Thoracic aorta (tissue), 2 donors: ENCODE results near the gene SORBS1. TPM values are rescaled to one million over a fixed set of nuclear protein-coding genes. Genes with fewer than 3 reads are reported as not detected.

Experiments
- ATAC-seq: fragments of 150-250 bp; one replicate; pipeline ENCODE4 v1.8.0; 2017; ENCODE audit warnings: low read depth; ENCODE audit not compliant: insufficient number of reproducible peaks, low FRiP score
- DNase-seq: peaks from one replicate; pipeline ENCODE4 v3.0.0-alpha.2; 2020; ENCODE audit warnings: low spot score
- H3K27ac ChIP-seq, 2 donors: fragments of 200-600 bp; sonication (generic); 1 replicate in 1 of 2; 2 replicates in 1 of 2; pipeline ENCODE4 v1.5.1; 2016; ENCODE audit warnings: mild to moderate bottlenecking in 2 of 2, moderate library complexity in 2 of 2
- H3K27me3 ChIP-seq: fragments of 200-600 bp; sonication (generic); replicated peaks from 2 replicates; pipeline ENCODE4 v1.6.0; 2016; ENCODE audit warnings: mild to moderate bottlenecking; ENCODE audit not compliant: insufficient read depth
- H3K36me3 ChIP-seq: fragments of 200-600 bp; sonication (generic); one replicate; pipeline ENCODE4 v1.5.1; 2016
- H3K4me1 ChIP-seq, 2 donors: fragments of 200-600 bp; sonication (generic); 1 replicate in 1 of 2; 2 replicates in 1 of 2; pipeline versions ENCODE4 v1.5.1 to v1.6.0; 2016; ENCODE audit warnings: low read depth in 2 of 2, mild to moderate bottlenecking in 1 of 2; ENCODE audit not compliant: control insufficient read depth in 1 of 2
- H3K4me3 ChIP-seq: fragments of 200-600 bp; sonication (generic); 2 replicates; pipeline ENCODE4 v1.5.1; 2016; ENCODE audit warnings: mild to moderate bottlenecking
- H3K9me3 ChIP-seq: fragments of 200-600 bp; sonication (generic); 2 replicates; pipeline ENCODE4 v1.5.1; 2016
- CTCF ChIP-seq: fragments of 200-600 bp; sonication (generic); IDR thresholded peaks from one replicate; pipeline ENCODE4 v1.5.1; 2019; ENCODE audit warnings: antibody characterized with exemption
- total RNA-seq, 2 donors: library from RNA; depleted of rRNA; stranded (reverse); fragments of >200 nt; gene quantifications; one replicate each; pipeline versions ENCODE4 v1.1.0 to v1.2.3, GENCODE V29; 2016

The SORBS1 gene
- total RNA-seq, 2 donors from 2014 or later = 1,110 to 1,659 TPM

GRCh38 chr10:95542761-95543160, 18.4 kb downstream of the SORBS1 start:
- Histone ChIP-seq H3K36me3 (no peaks in the 10 kb centered on the region), H3K9me3 (no peaks in the 10 kb centered on the region), H3K4me1 (peaks cover 85 to 100% of the 10 kb centered on the region in 2 donors), H3K27me3 (no peaks in the 10 kb centered on the region), H3K4me3 (peak overlapping the region; percentile 41), H3K27ac (peak overlapping the region; percentile 86 to 94)
- DNase-seq (no peak), ATAC-seq (no peak)
- TF ChIP-seq CTCF = no peak

GRCh38 chr10:95542330-95542729, 18.8 kb downstream of the SORBS1 start:
- Histone ChIP-seq H3K27ac (peak overlapping the region; percentile 86 to 94), H3K4me1 (peaks cover 85 to 100% of the 10 kb centered on the region in 2 donors), H3K4me3 (peak overlapping the region; percentile 41), H3K9me3 (no peaks in the 10 kb centered on the region), H3K36me3 (no peaks in the 10 kb centered on the region), H3K27me3 (no peaks in the 10 kb centered on the region)
- DNase-seq = no peak
- TF ChIP-seq CTCF = no peak
- ATAC-seq = no peak

GRCh38 chr10:95540514-95541052, 20.6 kb downstream of the SORBS1 start:
- no peaks in the 10 kb centered on the region for H3K9me3 ChIP-seq
- H3K27me3 ChIP-seq = no peaks in the 10 kb centered on the region
- H3K36me3 ChIP-seq = no peaks in the 10 kb centered on the region
- no peak for DNase-seq
- peak overlapping the region; percentile 86 to 94 for H3K27ac ChIP-seq
- ATAC-seq = no peak
- no peak for TF ChIP-seq CTCF
- peak overlapping the region; percentile 41 for H3K4me3 ChIP-seq
- H3K4me1 ChIP-seq = peaks cover 85 to 100% of the 10 kb centered on the region in 2 donors

- Histone ChIP-seq H3K4me1 (peaks cover 82 to 100% of the 10 kb centered on the region in 2 donors), H3K36me3 (no peaks in the 10 kb centered on the region), H3K4me3 (peak overlapping the region; percentile 17), H3K27me3 (no peaks in the 10 kb centered on the region), H3K9me3 (no peaks in the 10 kb centered on the region), H3K27ac (peak overlapping the region; percentile 86 to 94)
- DNase-seq = no peak
- no peak for TF ChIP-seq CTCF
- no peak for ATAC-seq
Measured at GRCh38 chr10:95539560-95540284, 21.4 kb downstream of the SORBS1 start.

- Histone ChIP-seq H3K4me3 (no peak overlapping the region), H3K9me3 (no peaks in the 10 kb centered on the region), H3K4me1 (peaks cover 79 to 100% of the 10 kb centered on the region in 2 donors), H3K27ac (peak overlapping the region; percentile 89 to 94), H3K27me3 (no peaks in the 10 kb centered on the region), H3K36me3 (no peaks in the 10 kb centered on the region)
- TF ChIP-seq CTCF = no peak
- no peak for DNase-seq
- no peak for ATAC-seq
Measured at GRCh38 chr10:95538412-95538811, 22.8 kb downstream of the SORBS1 start.
